Keratinocyte (primary cell): ENCODE measurements around the gene RC3H1. TPM values are rescaled to one million over a fixed set of nuclear protein-coding genes. Genes with fewer than 3 reads are reported as not detected.

ENCODE experiments used
- DNase-seq: peaks from one replicate; pipeline ENCODE4 v3.0.0-alpha.2; 2011; ENCODE audit warnings: low read depth, missing footprints, low spot score
- FAIRE-seq: peaks from 2 replicates; lab custom pipeline; 2011; peaks lifted over from hg19 to GRCh38; lab: Jason Lieb, UNC
- H2AFZ ChIP-seq: 2 replicates; pipeline ENCODE4 v1.6.0; 2012; ENCODE audit warnings: low read length, control low read depth, inconsistent platforms; ENCODE audit not compliant: control insufficient read depth
- H3K27ac ChIP-seq: 2 replicates; pipeline ENCODE4 v1.5.1; 2011; ENCODE audit warnings: low read length; ENCODE audit not compliant: control insufficient read depth, insufficient read depth
- H3K27me3 ChIP-seq: 3 replicates; pipeline ENCODE4 v1.6.0; 2011; ENCODE audit warnings: low read length; ENCODE audit not compliant: control insufficient read depth, insufficient read depth; ENCODE audit errors: extremely low read depth
- H3K36me3 ChIP-seq, 2 experiments: 2 replicates in 1 of 2; 3 replicates in 1 of 2; pipeline ENCODE4 v1.5.1; 2011; ENCODE audit warnings: low read length in 2 of 2, mild to moderate bottlenecking in 1 of 2; ENCODE audit not compliant: control insufficient read depth in 2 of 2, insufficient read depth in 2 of 2; ENCODE audit errors: extremely low read depth in 1 of 2
- H3K4me1 ChIP-seq: 3 replicates; pipeline ENCODE4 v1.5.1; 2011; ENCODE audit warnings: low read length; ENCODE audit not compliant: control insufficient read depth, insufficient read depth; ENCODE audit errors: extremely low read depth
- H3K4me2 ChIP-seq: 3 replicates; pipeline ENCODE4 v1.6.0; 2011; ENCODE audit warnings: low read depth, low read length; ENCODE audit not compliant: control insufficient read depth, insufficient read depth; ENCODE audit errors: extremely low read depth
- H3K4me3 ChIP-seq, 3 experiments: fragments of 200-600 bp in 1 of 3; sonication (generic) in 1 of 3; 2 replicates in 2 of 3; 3 replicates in 1 of 3; pipeline ENCODE4 v1.5.1; 2011 to 2016; ENCODE audit warnings: low read length in 3 of 3, mild to moderate bottlenecking in 3 of 3, control low read depth in 2 of 3, inconsistent platforms in 1 of 3, low read depth in 1 of 3, mixed read lengths in 1 of 3, mixed run types in 1 of 3, moderate library complexity in 1 of 3; ENCODE audit not compliant: control insufficient read depth in 2 of 3, insufficient read depth in 2 of 3; ENCODE audit errors: extremely low read depth in 1 of 3
- H3K79me2 ChIP-seq: 2 replicates; pipeline ENCODE4 v1.6.0; 2012; ENCODE audit warnings: low read length; ENCODE audit not compliant: control insufficient read depth, insufficient read depth
- H3K9ac ChIP-seq: 3 replicates; pipeline ENCODE4 v1.6.0; 2011; ENCODE audit warnings: low read length; ENCODE audit not compliant: control insufficient read depth, insufficient read depth; ENCODE audit errors: extremely low read depth
- H3K9me1 ChIP-seq: 3 replicates; pipeline ENCODE4 v1.6.0; 2011; ENCODE audit warnings: low read length; ENCODE audit not compliant: control insufficient read depth, insufficient read depth; ENCODE audit errors: extremely low read depth
- H3K9me3 ChIP-seq: 2 replicates; pipeline ENCODE4 v1.5.1; 2012; ENCODE audit warnings: low read depth, low read length; ENCODE audit not compliant: control insufficient read depth
- H4K20me1 ChIP-seq: 3 replicates; pipeline ENCODE4 v1.6.0; 2011; ENCODE audit warnings: low read length; ENCODE audit not compliant: control insufficient read depth, insufficient read depth; ENCODE audit errors: extremely low read depth
- CTCF ChIP-seq, 3 experiments: IDR thresholded peaks in 1 of 3; conservative IDR thresholded peaks in 1 of 3; optimal IDR thresholded peaks in 1 of 3; 2 replicates in 2 of 3; 3 replicates in 1 of 3; pipeline versions ENCODE3 to v1.5.1; 2011; ENCODE audit warnings: low read length in 3 of 3, mild to moderate bottlenecking in 3 of 3, moderate library complexity in 2 of 3, control low read depth in 1 of 3, inconsistent platforms in 1 of 3; ENCODE audit not compliant: insufficient read depth in 2 of 3; ENCODE audit errors: extremely low read depth in 1 of 3
- EZH2 ChIP-seq: IDR thresholded peaks from one replicate; pipeline ENCODE4 v1.6.1; 2012; ENCODE audit warnings: inconsistent platforms, mild to moderate bottlenecking, low read length, moderate library complexity
- dilution Hi-C: fragments of 300-500 bp; cut with MboI; formaldehyde crosslinking; loops from one replicate; pipeline ENCODE4 v1.7.0; 2020; ENCODE audit warnings: low sequenced_read_pairs; ENCODE audit not compliant: extremely low pct_ligation_motif_present
- polyA plus RNA-seq, 5 experiments: library from polyadenylated mRNA; depleted of rRNA in 3 of 5; stranded (reverse) in 3 of 5; stranded (forward) in 1 of 5; unstranded in 1 of 5; fragments of >200 nt; gene quantifications; 1 replicate in 1 of 5; 2 replicates in 3 of 5; 3 replicates in 1 of 5; pipeline versions ENCODE4 v1.2.1 to v1.2.3, GENCODE V29; 2011 to 2012; ENCODE audit warnings: missing spikeins in 2 of 5, low read depth in 1 of 5, low replicate concordance in 1 of 5
- small RNA-seq, 3 experiments: library from RNA; depleted of rRNA; stranded (forward); fragments of <200 nt; gene quantifications; one replicate each; pipeline ENCODE3, GENCODE V24; 2012; ENCODE audit warnings: low read depth in 3 of 3, low replicate concordance in 1 of 3; ENCODE audit not compliant: insufficient read length in 3 of 3

RC3H1 gene
- polyA plus RNA-seq, 1 donor (not counting 4 experiments of a cell fraction or from before 2014, with no cell fraction given), result 10.4 TPM

GRCh38 chr1:173886746-173887611 is 135.2 kb downstream of the RC3H1 start:
- H4K20me1 ChIP-seq, result no peaks in the 10 kb centered on the region
- H3K4me3 ChIP-seq, result no peak overlapping the region
- no peak overlapping the region for H3K4me2 ChIP-seq
- TF ChIP-seq CTCF (optimal IDR thresholded peaks at IDR 0.05 in 1 of 3, IDR thresholded peaks at IDR 0.05 in 1 of 3, conservative IDR thresholded peaks at IDR 0.05 in 1 of 3; ENCODE audit: extremely low read depth in 1 of 3, insufficient read depth in 2 of 3, low read length in 3 of 3) (no peak), EZH2 (no peak)
- H3K4me1 ChIP-seq, result no peaks in the 10 kb centered on the region
- no peak overlapping the region for H3K9ac ChIP-seq
- H3K9me1 ChIP-seq, result no peaks in the 10 kb centered on the region
- H2AFZ ChIP-seq, result no peak overlapping the region
- no peaks in the 10 kb centered on the region for H3K79me2 ChIP-seq
- no peaks in the 10 kb centered on the region for H3K27me3 ChIP-seq
- peaks cover 3 to 10% of the 10 kb centered on the region in 2 experiments for H3K36me3 ChIP-seq
- H3K9me3 ChIP-seq, result no peaks in the 10 kb centered on the region
- H3K27ac ChIP-seq, result no peak overlapping the region
- dilution Hi-C loops, result no loop called here
- no peak for FAIRE-seq
- DNase-seq, result no peak

GRCh38 chr1:173884701-173885100 is 137.5 kb downstream of the RC3H1 start:
- no peaks in the 10 kb centered on the region for H3K4me1 ChIP-seq

More at GRCh38 chr1:173884701-173885100, 137.5 kb downstream of the RC3H1 start:
- H3K27ac ChIP-seq, result no peak overlapping the region
- H3K4me2 ChIP-seq, result no peak overlapping the region
- dilution Hi-C loops, result no loop called here
- no peak overlapping the region for H3K4me3 ChIP-seq
- no peak for TF ChIP-seq CTCF (optimal IDR thresholded peaks at IDR 0.05 in 1 of 3, IDR thresholded peaks at IDR 0.05 in 1 of 3, conservative IDR thresholded peaks at IDR 0.05 in 1 of 3; ENCODE audit: extremely low read depth in 1 of 3, insufficient read depth in 2 of 3, low read length in 3 of 3)
- TF ChIP-seq EZH2, result no peak
- no peak for DNase-seq
- no peaks in the 10 kb centered on the region for H3K27me3 ChIP-seq
- H3K9me3 ChIP-seq, result no peaks in the 10 kb centered on the region
- no peaks in the 10 kb centered on the region for H3K9me1 ChIP-seq
- H4K20me1 ChIP-seq, result no peaks in the 10 kb centered on the region
- H2AFZ ChIP-seq, result no peak overlapping the region
- H3K79me2 ChIP-seq, result no peaks in the 10 kb centered on the region
- FAIRE-seq, result no peak
- H3K9ac ChIP-seq, result no peak overlapping the region
- peaks cover 3 to 10% of the 10 kb centered on the region in 2 experiments for H3K36me3 ChIP-seq

Small RNA genes lying within 50 kb of the gene (small RNA-seq; reads per million reads assigned to genes)
- gene RNA5SP67 (0 to 0.33 (median 0) reads per million in 3 experiments), gene RNA5SP68 (0 to 0.67 (median 0) reads per million in 3 experiments)

Other genes starting within 250 kb of the RC3H1 start
- 27.6 to 36.4 TPM (median 33.4 TPM) in 3 replicates for gene DARS2, start 197.7 kb downstream of the RC3H1 start, polyA plus RNA-seq
- gene CENPL, start 197.5 kb downstream of the RC3H1 start, polyA plus RNA-seq, result 4.9 to 9.4 TPM (median 7.6 TPM) in 3 replicates
- gene GAS5, start 154.4 kb downstream of the RC3H1 start, polyA plus RNA-seq, result 738 to 1,196 TPM (median 976 TPM) in 3 replicates
- gene ZBTB37, start 154.0 kb downstream of the RC3H1 start, polyA plus RNA-seq, result 1.4 to 1.8 TPM (median 1.7 TPM) in 3 replicates
- 0.14 to 0.26 TPM (median 0.18 TPM) in 3 replicates for gene SERPINC1, start 105.0 kb downstream of the RC3H1 start, polyA plus RNA-seq
- 19.9 to 24.2 TPM (median 21.3 TPM) in 3 replicates for gene RABGAP1L, start 137.2 kb upstream of the RC3H1 start, polyA plus RNA-seq